Renal pelvis (tissue), 4 donors: ENCODE measurements around the gene TYMS. TPM values are rescaled to one million over a fixed set of nuclear protein-coding genes. Genes with fewer than 3 reads are reported as not detected.

ENCODE experiments used
- DNase-seq: peaks from one replicate; pipeline ENCODE4 v3.0.0-alpha.2; 2013
- polyA plus RNA-seq, 3 donors: library from polyadenylated mRNA; unstranded; fragments of 120-200 nt; gene quantifications; one replicate each; pipeline ENCODE4 v1.2.1, GENCODE V29; 2013; ENCODE audit not compliant: insufficient read length in 3 of 3

TYMS gene
- polyA plus RNA-seq, 3 donors = 125 to 138 (median 133) TPM

DNA sequence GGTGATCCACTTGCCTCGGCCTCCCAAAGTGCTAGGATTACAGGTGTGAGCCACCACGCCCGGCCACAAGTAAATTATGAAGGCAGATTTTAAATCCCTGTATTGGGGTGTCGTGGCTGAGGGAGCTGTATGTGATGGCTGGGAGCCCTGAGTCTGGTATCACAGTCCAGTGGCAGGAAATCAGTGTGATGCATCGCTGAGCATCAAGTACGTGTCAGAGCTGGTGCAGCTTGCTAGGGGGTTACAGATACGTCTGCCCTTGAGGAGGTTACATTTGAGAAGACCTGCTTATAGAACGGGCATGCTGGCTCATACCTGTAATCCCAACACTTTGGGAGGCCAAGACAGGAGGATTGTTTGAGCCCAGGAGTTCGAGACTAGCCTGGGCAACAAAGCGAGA is 50.6 kb downstream of the TYMS start:
- DNase-seq = no peak

DNA sequence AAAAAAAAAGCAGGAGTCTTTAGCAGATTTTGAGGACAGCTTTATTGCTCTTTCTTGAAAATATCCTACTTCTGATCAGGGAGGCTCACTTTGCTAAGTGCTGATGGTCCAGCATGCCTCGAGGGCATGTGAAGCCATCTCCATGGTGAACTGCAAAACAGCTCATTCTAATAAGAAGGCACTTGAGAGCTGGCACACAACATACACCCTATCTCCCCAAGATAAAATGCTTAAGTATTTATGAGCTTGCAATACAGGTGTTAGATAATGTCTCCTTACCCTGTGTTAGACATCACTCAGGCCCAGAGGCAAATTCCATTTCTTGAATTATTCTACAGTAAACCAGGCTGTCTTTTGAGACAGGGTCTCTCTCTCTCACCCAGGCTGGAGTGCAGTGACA is 52.3 kb downstream of the TYMS start:
- DNase-seq = no peak

DNA sequence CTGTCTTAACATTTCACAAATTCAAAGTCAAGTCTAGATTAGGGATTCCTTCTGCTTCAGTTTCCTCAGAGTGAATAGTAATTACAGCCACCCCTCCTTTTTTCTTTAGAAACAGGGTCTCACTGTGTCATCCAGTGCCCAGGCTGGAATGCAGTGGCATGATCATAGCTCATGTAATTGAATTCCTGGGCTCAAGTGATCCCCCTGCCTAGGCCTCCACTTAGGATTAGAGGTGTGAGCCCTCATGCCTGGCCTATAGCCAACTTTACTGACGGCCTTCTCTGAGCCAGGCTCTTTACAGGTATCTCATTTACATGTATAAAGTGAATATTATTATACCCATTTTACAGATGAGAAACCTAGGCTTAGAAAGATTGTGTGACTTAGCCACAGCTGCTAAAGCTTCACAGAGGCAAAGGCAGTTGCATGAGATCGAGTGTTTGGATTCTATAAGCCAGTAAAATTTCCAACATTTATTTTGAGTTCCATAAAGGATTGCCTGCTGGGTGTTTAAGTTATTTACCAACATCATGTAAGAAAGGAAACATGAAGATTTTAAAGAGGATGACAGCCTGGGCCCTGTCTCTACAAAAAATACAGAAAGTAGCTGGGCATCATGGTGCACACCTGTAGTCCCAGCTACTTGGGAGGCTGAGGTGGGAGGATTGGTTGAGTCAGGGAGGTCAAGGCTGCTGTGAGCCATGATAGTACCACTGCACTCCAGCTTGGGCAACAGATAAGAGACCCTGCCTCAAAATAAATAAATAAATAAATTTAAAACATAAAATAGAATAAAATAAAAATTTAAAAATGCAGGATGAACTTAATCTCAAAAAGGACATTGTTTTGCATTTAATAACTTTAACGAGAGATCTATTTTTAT is 53.2 kb downstream of the TYMS start:
- DNase-seq = no peak

DNA sequence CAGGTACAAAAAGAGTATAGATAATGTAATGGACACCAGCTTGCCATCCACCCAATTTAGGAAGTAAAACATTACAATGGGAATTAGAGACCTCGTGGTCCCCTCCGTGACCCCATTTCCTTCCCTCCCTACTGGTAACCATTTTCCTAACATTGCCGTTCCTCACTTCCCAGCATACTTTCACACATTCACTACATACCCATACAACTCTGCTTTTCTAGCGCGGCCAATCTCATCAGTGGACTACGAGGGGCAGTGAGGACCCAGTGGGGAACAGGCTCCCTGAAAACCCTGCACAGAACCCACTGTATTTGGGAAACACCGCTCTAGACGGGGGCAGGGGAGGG is 53.8 kb downstream of the TYMS start:
- peak; percentile 33 for DNase-seq

DNA sequence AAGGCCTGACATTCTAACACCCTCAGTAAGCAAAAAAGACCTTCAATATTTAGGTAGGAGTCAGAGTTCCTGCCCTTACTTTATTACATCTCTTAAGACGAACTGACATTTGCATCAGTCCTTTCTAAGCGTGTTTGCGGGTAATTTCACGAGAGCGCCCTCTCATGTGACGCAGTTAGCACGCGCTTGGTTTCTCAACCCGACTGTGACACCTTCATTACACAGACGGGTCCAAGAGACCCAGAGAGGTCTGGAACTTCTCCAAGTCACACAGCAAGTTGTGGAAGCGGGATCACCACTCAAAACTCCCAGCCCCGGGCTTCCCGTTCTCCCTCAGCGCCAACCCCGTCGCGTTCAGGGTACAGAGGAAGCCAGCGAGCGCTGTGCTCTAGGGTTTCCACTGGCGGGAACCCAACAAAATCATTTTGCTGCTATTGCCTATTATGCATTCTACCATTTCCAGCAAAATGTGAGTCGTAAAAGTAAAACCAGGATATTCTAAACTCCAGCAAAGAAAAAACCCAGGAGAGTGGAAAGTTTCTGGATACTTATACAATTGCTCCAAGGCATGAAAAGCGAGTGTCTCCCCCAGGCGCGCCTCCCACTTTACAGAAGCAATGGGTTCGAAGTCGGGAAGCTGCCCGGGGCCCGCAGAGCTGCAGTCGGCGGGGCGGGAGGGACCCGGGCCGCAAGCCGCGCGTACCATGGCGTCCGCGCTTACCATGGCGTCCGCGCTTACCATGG is 54.4 kb downstream of the TYMS start:
- peak; percentile 61 for DNase-seq

DNA sequence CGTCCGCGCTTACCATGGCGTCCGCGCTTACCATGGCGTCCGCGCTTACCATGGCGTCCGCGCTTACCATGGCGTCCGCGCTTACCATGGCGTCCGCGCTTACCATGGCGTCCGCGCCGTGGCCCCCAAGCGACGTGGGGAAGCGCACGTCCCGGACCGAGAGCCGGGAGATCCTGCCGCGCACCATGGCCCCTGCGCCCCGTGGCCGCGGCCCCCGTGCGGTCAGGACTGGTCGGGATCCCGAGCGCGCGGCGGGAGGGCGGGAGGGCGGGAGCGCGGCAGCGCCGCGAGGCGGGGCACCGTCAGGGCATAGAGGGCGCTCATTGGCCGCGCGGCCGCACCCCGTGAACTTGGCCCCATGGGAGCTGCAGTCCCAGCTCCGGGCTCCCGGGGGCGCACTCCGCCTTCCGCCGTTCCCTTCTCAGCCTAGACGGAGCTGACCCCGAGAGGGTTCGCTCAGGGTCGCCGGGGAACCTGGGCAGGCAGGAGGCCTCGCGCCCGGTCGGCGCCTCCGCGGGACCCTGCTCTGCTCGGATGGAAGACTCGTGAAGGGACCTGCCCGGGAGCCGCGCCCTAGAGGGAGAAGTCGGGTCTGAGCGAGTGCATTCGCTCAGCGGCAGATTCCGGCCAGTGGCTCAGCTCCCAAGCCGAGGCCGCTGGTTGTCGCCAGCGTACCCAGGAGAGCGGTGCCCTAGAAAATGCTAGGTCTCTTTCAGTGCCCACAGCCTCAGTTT is 55.1 kb downstream of the TYMS start, which contains the start of gene ENOSF1:
ENOSF1 (minus strand) TSS at position 230 of the 734 bp plus-strand sequence; CDS start at position 187, 43 bp downstream.
- peak; percentile 84 for DNase-seq

DNA sequence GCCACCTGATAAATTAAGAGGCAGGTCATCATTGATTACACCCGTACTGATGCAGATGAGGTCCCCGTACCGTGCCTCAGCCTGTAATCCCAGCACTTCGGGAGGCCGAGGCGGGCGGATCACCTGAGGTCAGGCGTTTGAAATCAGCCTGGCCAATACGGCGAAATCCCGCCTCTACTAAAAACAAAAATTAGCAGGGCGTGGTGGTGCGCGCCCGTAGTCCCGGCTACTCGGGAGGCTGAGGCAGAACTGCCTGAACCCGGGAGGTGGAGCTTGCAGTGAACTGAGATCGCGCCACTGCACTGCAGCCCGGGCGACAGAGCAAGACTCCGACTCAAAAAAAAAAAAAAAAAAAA is 55.7 kb downstream of the TYMS start:
- no peak for DNase-seq

DNA sequence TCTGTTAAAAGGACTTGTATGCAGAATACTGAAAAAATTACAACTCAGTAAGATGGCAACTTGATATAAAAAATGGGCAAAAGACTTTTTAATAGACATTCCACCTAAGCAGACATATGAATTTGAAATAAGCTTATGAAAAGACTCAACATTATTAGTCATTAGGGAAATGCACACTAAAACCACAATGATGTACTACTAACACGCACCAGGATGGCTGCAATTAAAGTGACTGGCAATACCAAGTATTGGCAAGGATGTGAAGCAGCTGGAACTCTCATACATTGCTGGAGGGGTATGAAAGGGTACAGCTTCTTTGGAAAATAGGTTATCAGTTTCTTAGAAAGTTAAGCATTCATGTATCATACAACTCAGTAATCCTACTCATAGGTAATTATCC is 58.2 kb downstream of the TYMS start:
- no peak for DNase-seq

DNA sequence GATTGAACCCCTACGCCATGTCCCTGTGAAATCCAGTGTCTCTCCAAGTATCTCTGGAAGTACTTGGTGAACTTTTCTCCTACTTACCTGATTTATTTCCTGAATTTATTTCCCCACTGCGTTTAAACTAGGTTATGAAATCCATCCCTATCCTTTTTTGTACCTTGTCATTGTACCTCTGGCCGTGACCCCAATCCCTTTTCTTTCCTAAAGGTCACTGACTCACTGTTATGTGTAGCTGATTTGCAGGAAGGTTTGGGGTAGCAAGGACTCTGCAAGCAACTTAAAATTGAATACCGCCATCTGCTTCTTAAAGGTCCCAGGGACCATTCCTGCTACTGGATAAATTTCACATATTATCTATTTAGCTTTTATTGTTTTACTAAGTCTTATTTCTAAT is 59.5 kb downstream of the TYMS start:
- no peak for DNase-seq

Other genes with a start within 250 kb of the TYMS start
- 10 to 100 TPM; 20.9 to 28.6 (median 25.4) TPM for gene COLEC12, start 157.0 kb upstream of the TYMS start, polyA plus RNA-seq
- not detected for gene CETN1, start 77.3 kb upstream of the TYMS start, polyA plus RNA-seq
- gene CLUL1, start 60.7 kb upstream of the TYMS start, polyA plus RNA-seq = 10 to 100 TPM; 12.9 to 16.5 (median 14.3) TPM
- gene ENOSF1, start 55.0 kb downstream of the TYMS start, polyA plus RNA-seq = 100 to 1,000 TPM in 2 of 3 donors, 10 to 100 TPM in 1; 69.2 to 167 (median 145) TPM
- gene YES1, start 154.6 kb downstream of the TYMS start, polyA plus RNA-seq = 10 to 100 TPM; 59.0 to 63.9 (median 62.3) TPM
- under 1 TPM; 0.15 to 0.20 (median 0.18) TPM for gene ADCYAP1, start 247.2 kb downstream of the TYMS start, polyA plus RNA-seq